ENCODE measurements around the gene WDR38. TPM values are rescaled to one million over a fixed set of nuclear protein-coding genes. Genes with fewer than 3 reads are reported as not detected.

WDR38 gene
- total RNA-seq, 1 experiment from 2014 or later: not detected

DNA sequence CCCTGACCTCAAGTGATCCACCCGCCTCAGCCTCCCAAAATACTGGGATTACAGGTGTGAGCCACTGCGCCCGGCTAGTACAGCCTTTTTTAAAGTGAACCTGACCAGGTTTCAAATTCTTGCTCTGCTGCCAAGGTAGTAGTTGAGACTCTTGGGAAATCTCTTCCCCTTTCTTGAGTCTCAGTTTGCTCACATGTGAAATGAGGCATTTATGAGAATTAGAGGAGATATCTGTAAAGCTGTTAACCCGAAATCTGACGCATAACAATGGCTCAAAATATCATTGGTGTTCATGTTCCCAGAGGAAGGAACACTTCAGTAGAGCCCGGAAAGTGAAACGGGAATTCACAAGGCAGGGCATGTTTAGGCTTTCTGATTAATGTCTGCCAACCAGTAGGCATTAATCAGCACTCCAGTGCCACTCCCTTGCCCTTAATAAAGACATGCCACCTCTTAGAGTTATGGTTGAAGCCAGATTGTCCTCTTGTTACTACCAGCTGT, 10.2 kb downstream of the WDR38 start:
- no peak for DNase-seq
- H3K36me3 Mint-ChIP-seq (ENCODE audit: insufficient read depth, unreplicated experiment): peaks cover 55% of the 10 kb centered on the region
- POLR2A ChIA-PET: no interaction called here
- no peak overlapping the region for H3K4me3 ChIP-seq (ENCODE audit: low read depth, low read length)
- peaks cover 14% of the 10 kb centered on the region for H3K4me1 ChIP-seq
- peak overlapping the region; percentile 43 for H3K4me3 Mint-ChIP-seq (ENCODE audit: unreplicated experiment)
- H3K4me1 Mint-ChIP-seq (ENCODE audit: low read depth, unreplicated experiment): peaks cover 14% of the 10 kb centered on the region
- no peaks in the 10 kb centered on the region for H3K27me3 ChIP-seq (replicated peaks; ENCODE audit: control insufficient read depth, insufficient read depth, low read length)
- no peak overlapping the region for H3K27ac Mint-ChIP-seq (ENCODE audit: unreplicated experiment)
- CTCF ChIA-PET: interaction anchor here (1.5 kb wide), 1 partner anchor 11 kb away, joined by 15 read pairs; the partner anchor contains the start of gene WDR38
- intact Hi-C loops (cut with micrococcal nuclease; ENCODE audit: unreplicated experiment): loop anchor here (5.0 to 10.0 kb wide), 2 partner anchors 279 to 381 kb away; partner anchors contain the start of genes HSPA5 and SCAI
- H3K27me3 Mint-ChIP-seq (ENCODE audit: insufficient read depth, unreplicated experiment): no peaks in the 10 kb centered on the region
- H3K36me3 ChIP-seq (ENCODE audit: control insufficient read depth, insufficient read depth, low read length): peaks cover 13% of the 10 kb centered on the region
- no peak for TF ChIP-seq CTCF (IDR thresholded peaks at IDR 0.05; ENCODE audit: insufficient read depth in 1 of 2, low read depth in 1 of 2, low read length in 1 of 2, severe bottlenecking in 1 of 2, unreplicated experiment in 1 of 2)
- no peaks in the 10 kb centered on the region for H3K9me3 Mint-ChIP-seq (ENCODE audit: unreplicated experiment)
- BruUV-seq (replicated peaks): no TSS peak
- H3K9me3 ChIP-seq: no peaks in the 10 kb centered on the region

DNA sequence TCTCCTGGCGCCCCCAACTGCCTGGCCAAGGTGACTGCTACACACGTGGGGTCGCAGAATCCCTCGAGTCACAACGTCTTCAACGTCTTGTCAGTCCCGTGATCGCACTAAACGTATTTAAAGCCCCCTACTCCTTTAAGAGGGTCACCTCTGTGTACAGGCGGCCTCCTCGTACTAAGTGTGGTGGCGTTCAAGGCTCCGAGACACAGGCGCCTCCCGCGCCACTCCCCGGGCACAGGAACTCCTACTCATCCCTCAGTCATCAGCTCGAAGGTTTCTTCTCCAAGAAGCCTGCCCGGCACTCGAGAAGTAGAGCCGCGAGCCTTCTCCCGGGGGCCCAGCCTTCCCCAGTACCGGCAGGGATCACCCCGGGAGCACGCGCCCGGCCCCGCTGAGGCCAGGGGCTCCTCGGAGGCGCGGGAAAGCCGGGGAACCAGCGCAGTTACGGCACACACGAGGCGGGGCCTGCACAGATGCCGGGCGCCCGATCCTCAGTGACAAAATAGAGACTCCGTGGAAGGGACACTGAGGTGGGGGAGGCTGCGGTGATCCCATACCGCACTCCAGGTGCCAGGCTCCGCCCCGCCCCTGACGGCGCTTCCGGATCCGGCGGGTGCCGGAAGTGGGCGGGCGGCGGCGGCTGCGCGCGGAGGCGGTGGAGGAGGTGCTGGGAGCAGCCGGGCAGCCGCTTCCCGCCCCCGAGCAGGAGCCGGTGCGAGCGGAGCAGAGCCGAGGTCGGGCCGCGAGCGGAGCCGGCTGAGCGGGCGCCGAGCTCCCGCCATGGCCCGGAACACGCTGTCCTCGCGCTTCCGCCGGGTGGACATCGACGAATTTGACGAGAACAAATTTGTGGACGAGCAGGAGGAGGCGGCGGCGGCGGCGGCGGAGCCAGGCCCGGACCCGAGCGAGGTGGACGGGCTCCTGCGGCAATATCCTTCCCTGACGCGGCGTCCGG, 15.5 kb downstream of the WDR38 start:
- TSS peak; percentile 92 for BruUV-seq (replicated peaks)
- POLR2A ChIA-PET: interaction anchor here (1.2 kb wide), 1 partner anchor 8 kb away, joined by 4 read pairs; no protein-coding TSS in a partner anchor
- TF ChIP-seq CTCF (IDR thresholded peaks at IDR 0.05; ENCODE audit: insufficient read depth in 1 of 2, low read depth in 1 of 2, low read length in 1 of 2, severe bottlenecking in 1 of 2, unreplicated experiment in 1 of 2): peak in 1 of 2 experiments; percentile 29
- Histone ChIP-seq H3K4me1 (peaks cover 10% of the 10 kb centered on the region), H3K27me3 (replicated peaks; ENCODE audit: control insufficient read depth, insufficient read depth, low read length) (no peaks in the 10 kb centered on the region), H3K9me3 (no peaks in the 10 kb centered on the region), H3K36me3 (ENCODE audit: control insufficient read depth, insufficient read depth, low read length) (0 out of 2 replicates have a peak, but pooled peaks cover 2% of the 10 kb centered on the region), H3K4me3 (ENCODE audit: low read depth, low read length) (peak overlapping the region; percentile 99)
- CTCF ChIA-PET: no interaction called here
- H3K9me3 Mint-ChIP-seq (ENCODE audit: unreplicated experiment): no peaks in the 10 kb centered on the region
- DNase-seq: peak; percentile 90 to 93
- H3K27ac Mint-ChIP-seq (ENCODE audit: unreplicated experiment): peak overlapping the region; percentile 77
- H3K36me3 Mint-ChIP-seq (ENCODE audit: insufficient read depth, unreplicated experiment): peaks cover 50% of the 10 kb centered on the region
- H3K27me3 Mint-ChIP-seq (ENCODE audit: insufficient read depth, unreplicated experiment): no peaks in the 10 kb centered on the region
- H3K4me3 Mint-ChIP-seq (ENCODE audit: unreplicated experiment): peak overlapping the region; percentile 75
- H3K4me1 Mint-ChIP-seq (ENCODE audit: low read depth, unreplicated experiment): peaks cover 28% of the 10 kb centered on the region
- intact Hi-C loops (cut with micrococcal nuclease; ENCODE audit: unreplicated experiment): loop anchor here (2.0 to 10.0 kb wide), 2 partner anchors 72 to 376 kb away; partner anchors contain the start of genes GOLGA1 and HSPA5

DNA sequence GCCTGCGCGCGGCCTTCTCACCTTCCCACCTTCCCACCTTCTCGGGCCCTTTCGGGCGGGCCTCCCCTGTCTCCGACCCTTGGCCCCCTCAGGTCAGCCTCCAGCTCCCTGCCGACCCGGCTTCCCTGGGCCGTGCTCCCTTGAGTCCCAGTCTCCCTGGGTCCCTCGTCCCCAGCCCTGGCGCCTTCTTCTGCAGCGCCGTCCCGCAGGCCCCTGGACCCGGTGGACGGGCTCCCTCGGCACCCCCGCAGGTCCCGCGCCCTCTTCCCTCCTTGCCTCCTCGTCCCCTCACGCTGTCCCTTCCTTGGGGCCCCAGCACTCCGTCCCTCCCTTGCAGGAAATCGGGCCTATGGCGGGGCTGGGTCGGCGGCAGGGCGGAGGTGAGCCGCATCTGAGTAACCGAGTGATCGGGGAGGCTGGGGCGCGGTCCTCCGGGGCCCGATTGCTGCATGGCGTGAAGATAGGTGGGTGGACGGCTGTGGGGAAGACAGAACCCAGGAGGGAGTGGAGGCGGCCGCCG, 16.3 kb downstream of the WDR38 start:
- intact Hi-C loops (cut with micrococcal nuclease; ENCODE audit: unreplicated experiment): loop anchor here (2.0 to 10.0 kb wide), 2 partner anchors 71 to 375 kb away; partner anchors contain the start of genes GOLGA1 and HSPA5
- Mint-ChIP-seq H3K27me3 (ENCODE audit: insufficient read depth, unreplicated experiment) (no peaks in the 10 kb centered on the region), H3K9me3 (ENCODE audit: unreplicated experiment) (no peaks in the 10 kb centered on the region), H3K4me1 (ENCODE audit: low read depth, unreplicated experiment) (peaks cover 28% of the 10 kb centered on the region), H3K36me3 (ENCODE audit: insufficient read depth, unreplicated experiment) (peaks cover 56% of the 10 kb centered on the region), H3K4me3 (ENCODE audit: unreplicated experiment) (peak overlapping the region; percentile 75), H3K27ac (ENCODE audit: unreplicated experiment) (peak overlapping the region; percentile 77)
- ChIA-PET CTCF (interaction anchor here (0.6 kb wide), 1 partner anchor 274 kb away, joined by 3 read pairs; the partner anchor contains the start of gene SCAI), POLR2A (interaction anchor here (1.2 kb wide), 1 partner anchor 9 kb away, joined by 4 read pairs; no protein-coding TSS in a partner anchor)
- BruUV-seq (replicated peaks): no TSS peak
- Histone ChIP-seq H3K4me3 (ENCODE audit: low read depth, low read length) (peak overlapping the region; percentile 99), H3K36me3 (ENCODE audit: control insufficient read depth, insufficient read depth, low read length) (0 out of 2 replicates have a peak, but pooled peaks cover 2% of the 10 kb centered on the region), H3K9me3 (no peaks in the 10 kb centered on the region), H3K4me1 (peaks cover 10% of the 10 kb centered on the region), H3K27me3 (replicated peaks; ENCODE audit: control insufficient read depth, insufficient read depth, low read length) (no peaks in the 10 kb centered on the region)
- TF ChIP-seq CTCF (IDR thresholded peaks at IDR 0.05; ENCODE audit: insufficient read depth in 1 of 2, low read depth in 1 of 2, low read length in 1 of 2, severe bottlenecking in 1 of 2, unreplicated experiment in 1 of 2): no peak
- peak in 1 of 2 experiments; percentile 45 for DNase-seq

Measured in Caco-2 (cell line).